HL-60 (cell line): Measurements from ENCODE around the gene BZW2.

Experiments used
- DNase-seq, 2 experiments: peaks; one replicate each; pipeline ENCODE4 v3.0.0-alpha.2; 2010 to 2020; ENCODE audit warnings: low read depth in 1 of 2, low spot score in 1 of 2
- H3K27ac ChIP-seq: fragments of 250-450 bp; sonication (Bioruptor Pico); replicated peaks from 2 replicates; pipeline ENCODE4 v1.5.1; 2020; ENCODE audit warnings: mild to moderate bottlenecking, moderate library complexity
- H3K27me3 ChIP-seq: fragments of 250-450 bp; sonication (Bioruptor Pico); 2 replicates; pipeline ENCODE4 v1.5.1; 2021; ENCODE audit warnings: mild to moderate bottlenecking, moderate library complexity; ENCODE audit not compliant: insufficient read depth, poor library complexity, severe bottlenecking
- H3K4me3 ChIP-seq: replicated peaks from 2 replicates; pipeline ENCODE4 v1.5.1; 2011; ENCODE audit warnings: mild to moderate bottlenecking, control low read depth, low read length; ENCODE audit not compliant: insufficient read depth
- GABPA ChIP-seq: IDR thresholded peaks from 2 replicates; pipeline ENCODE4 v1.6.1; 2012; ENCODE audit warnings: low read depth
- POLR2AphosphoS5 ChIP-seq: IDR thresholded peaks from 2 replicates; pipeline ENCODE4 v1.6.1; 2012; ENCODE audit warnings: low read depth
- REST ChIP-seq: IDR thresholded peaks from 2 replicates; pipeline ENCODE4 v1.6.1; 2012; ENCODE audit warnings: low read depth; ENCODE audit not compliant: insufficient replicate concordance
- SPI1 ChIP-seq: IDR thresholded peaks from 2 replicates; pipeline ENCODE4 v1.6.1; 2012; ENCODE audit warnings: low read depth, mild to moderate bottlenecking, borderline replicate concordance
- TF ChIP-seq, protein P1 (sequence below): IDR thresholded peaks from one replicate; pipeline ENCODE4 v1.5.1; 2011; ENCODE audit warnings: low read length, control low read depth, inconsistent platforms; ENCODE audit not compliant: insufficient read depth

The BZW2 gene

DNA sequence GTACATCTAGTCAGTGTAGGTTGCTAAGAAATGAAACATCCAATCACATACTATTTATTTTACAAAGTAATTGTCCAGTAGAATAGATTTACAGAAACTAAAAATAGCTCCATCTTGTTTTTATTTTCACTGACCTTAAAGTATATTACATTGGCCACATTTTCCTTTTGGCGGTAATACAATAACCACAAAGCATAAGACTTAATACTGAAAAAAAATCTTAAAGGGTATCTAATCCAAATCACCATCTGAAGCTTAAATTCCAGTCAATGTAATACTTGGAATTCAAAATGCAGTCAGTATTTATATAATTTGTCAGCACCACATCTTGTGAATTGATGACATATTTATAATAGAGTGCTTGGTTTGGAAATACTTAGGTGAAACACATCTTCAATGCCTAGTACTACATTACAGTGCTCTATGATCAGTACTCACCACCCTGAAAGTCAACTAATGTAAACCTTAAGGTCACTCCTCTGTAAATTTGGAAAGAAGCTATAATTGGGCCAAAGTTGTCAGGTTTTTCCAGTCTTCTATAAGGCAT is 9.4 kb upstream of the BZW2 start:
- no peak overlapping the region for H3K27ac ChIP-seq
- H3K4me3 ChIP-seq, result no peak overlapping the region
- H3K27me3 ChIP-seq, result no peaks in the 10 kb centered on the region
- no peak for TF ChIP-seq GABPA
- TF ChIP-seq, protein P1, sequence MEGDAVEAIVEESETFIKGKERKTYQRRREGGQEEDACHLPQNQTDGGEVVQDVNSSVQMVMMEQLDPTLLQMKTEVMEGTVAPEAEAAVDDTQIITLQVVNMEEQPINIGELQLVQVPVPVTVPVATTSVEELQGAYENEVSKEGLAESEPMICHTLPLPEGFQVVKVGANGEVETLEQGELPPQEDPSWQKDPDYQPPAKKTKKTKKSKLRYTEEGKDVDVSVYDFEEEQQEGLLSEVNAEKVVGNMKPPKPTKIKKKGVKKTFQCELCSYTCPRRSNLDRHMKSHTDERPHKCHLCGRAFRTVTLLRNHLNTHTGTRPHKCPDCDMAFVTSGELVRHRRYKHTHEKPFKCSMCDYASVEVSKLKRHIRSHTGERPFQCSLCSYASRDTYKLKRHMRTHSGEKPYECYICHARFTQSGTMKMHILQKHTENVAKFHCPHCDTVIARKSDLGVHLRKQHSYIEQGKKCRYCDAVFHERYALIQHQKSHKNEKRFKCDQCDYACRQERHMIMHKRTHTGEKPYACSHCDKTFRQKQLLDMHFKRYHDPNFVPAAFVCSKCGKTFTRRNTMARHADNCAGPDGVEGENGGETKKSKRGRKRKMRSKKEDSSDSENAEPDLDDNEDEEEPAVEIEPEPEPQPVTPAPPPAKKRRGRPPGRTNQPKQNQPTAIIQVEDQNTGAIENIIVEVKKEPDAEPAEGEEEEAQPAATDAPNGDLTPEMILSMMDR, result no peak
- no peak for TF ChIP-seq REST
- no peak for TF ChIP-seq SPI1
- no peak for TF ChIP-seq POLR2AphosphoS5
- DNase-seq, result no peak

- Histone ChIP-seq H3K27ac (no peak overlapping the region), H3K27me3 (no peaks in the 10 kb centered on the region), H3K4me3 (no peak overlapping the region)
- no peak for DNase-seq
- TF ChIP-seq GABPA, result no peak
- TF ChIP-seq, protein P1, result no peak
- TF ChIP-seq REST, result no peak
- no peak for TF ChIP-seq POLR2AphosphoS5
- no peak for TF ChIP-seq SPI1
Measured at GRCh38 chr7:16637379-16637778, 8.6 kb upstream of the BZW2 start.

- TF ChIP-seq REST (no peak), POLR2AphosphoS5 (no peak), SPI1 (no peak), GABPA (no peak)
- TF ChIP-seq, protein P1, result no peak
Measured at GRCh38 chr7:16638282-16639280, 7.4 kb upstream of the BZW2 start.

More at GRCh38 chr7:16638282-16639280, 7.4 kb upstream of the BZW2 start:
- Histone ChIP-seq H3K27ac (no peak overlapping the region), H3K27me3 (no peaks in the 10 kb centered on the region), H3K4me3 (no peak overlapping the region)
- no peak for DNase-seq
